ENCODE results near the gene DOCK1.

DOCK1 gene

GRCh38 chr10:126955396-126955795, 50.2 kb downstream of the DOCK1 start:
- DNase-seq = no peak

- no peak for DNase-seq
These were observed 50.9 kb downstream of the DOCK1 start for GRCh38 chr10:126955934-126956711.

- no peak for DNase-seq
These were observed 51.5 kb downstream of the DOCK1 start for GRCh38 chr10:126956712-126957108.

GRCh38 chr10:126957111-126957510, 51.9 kb downstream of the DOCK1 start:
- no peak for DNase-seq

- no peak for DNase-seq
These were observed 54.2 kb downstream of the DOCK1 start for GRCh38 chr10:126959431-126959830.

- no peak for DNase-seq
These were observed 54.9 kb downstream of the DOCK1 start for GRCh38 chr10:126959906-126960685.

- DNase-seq = no peak
These were observed 58.1 kb downstream of the DOCK1 start for GRCh38 chr10:126963354-126963753.

- no peak for DNase-seq
These were observed 59.0 kb downstream of the DOCK1 start for GRCh38 chr10:126964190-126964589.

GRCh38 chr10:126966938-126967337, 61.7 kb downstream of the DOCK1 start:
- DNase-seq = no peak

- DNase-seq = peak in 1 of 2 experiments; percentile 7
These were observed 64.1 kb downstream of the DOCK1 start for GRCh38 chr10:126969310-126969709.

- DNase-seq = no peak
These were observed 67.6 kb downstream of the DOCK1 start for GRCh38 chr10:126972635-126973414.

- DNase-seq = no peak
These were observed 70.0 kb downstream of the DOCK1 start for GRCh38 chr10:126975221-126975620.

GRCh38 chr10:126977216-126977615, 72.0 kb downstream of the DOCK1 start:
- no peak for DNase-seq

GRCh38 chr10:126979311-126979710, 74.1 kb downstream of the DOCK1 start:
- DNase-seq = no peak

- no peak for DNase-seq
These were observed 88.0 kb downstream of the DOCK1 start for GRCh38 chr10:126993208-126993607.

- no peak for DNase-seq
These were observed 92.8 kb downstream of the DOCK1 start for GRCh38 chr10:126997801-126998590.

GRCh38 chr10:127000598-127000997, 95.4 kb downstream of the DOCK1 start:
- no peak for DNase-seq

- no peak for DNase-seq
These were observed 97.9 kb downstream of the DOCK1 start for GRCh38 chr10:127003032-127003685.

- no peak for DNase-seq
These were observed 101.2 kb downstream of the DOCK1 start for GRCh38 chr10:127006453-127006852.

GRCh38 chr10:127009366-127009765, 104.1 kb downstream of the DOCK1 start:
- DNase-seq = no peak

GRCh38 chr10:127011174-127011573, 105.9 kb downstream of the DOCK1 start:
- no peak for DNase-seq
